GM19455 (cell line): Measurements from ENCODE around the gene PRTN3.

ENCODE experiments used
- ATAC-seq: cut with Tn5 transposase; IDR thresholded peaks from one replicate; pipeline ENCODE4 v1.9.1; 2021; ENCODE audit not compliant: unreplicated experiment

PRTN3 gene

GRCh38 chr19:802498-803098 lies 38.2 kb upstream of the PRTN3 start:
- ATAC-seq: no peak

DNA sequence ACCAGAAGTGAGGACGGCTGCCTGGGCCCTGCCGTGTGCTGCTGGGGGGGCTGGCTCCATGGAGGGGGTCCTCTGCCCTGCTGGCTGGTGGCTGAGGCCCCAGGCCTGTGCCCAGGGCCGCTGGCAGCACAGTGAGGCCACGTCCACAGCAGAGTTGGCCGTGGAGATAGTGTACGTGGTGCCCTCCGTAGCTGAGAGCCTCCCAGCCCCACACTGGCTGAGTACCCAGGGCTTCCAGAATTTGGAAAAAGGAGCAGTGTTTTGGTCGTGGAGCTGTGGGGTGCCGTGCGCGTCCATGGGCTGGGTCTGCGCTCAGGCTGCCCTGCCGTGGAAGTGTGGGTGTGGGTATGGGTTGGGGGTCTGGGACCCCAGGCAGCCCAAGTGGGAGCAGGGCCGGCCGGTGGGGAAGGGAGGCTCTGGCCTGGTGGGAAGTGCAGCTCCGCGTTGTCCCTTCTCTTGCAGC lies 37.7 kb upstream of the PRTN3 start:
- no peak for ATAC-seq

GRCh38 chr19:803686-804418 lies 36.9 kb upstream of the PRTN3 start:
- no peak for ATAC-seq

DNA sequence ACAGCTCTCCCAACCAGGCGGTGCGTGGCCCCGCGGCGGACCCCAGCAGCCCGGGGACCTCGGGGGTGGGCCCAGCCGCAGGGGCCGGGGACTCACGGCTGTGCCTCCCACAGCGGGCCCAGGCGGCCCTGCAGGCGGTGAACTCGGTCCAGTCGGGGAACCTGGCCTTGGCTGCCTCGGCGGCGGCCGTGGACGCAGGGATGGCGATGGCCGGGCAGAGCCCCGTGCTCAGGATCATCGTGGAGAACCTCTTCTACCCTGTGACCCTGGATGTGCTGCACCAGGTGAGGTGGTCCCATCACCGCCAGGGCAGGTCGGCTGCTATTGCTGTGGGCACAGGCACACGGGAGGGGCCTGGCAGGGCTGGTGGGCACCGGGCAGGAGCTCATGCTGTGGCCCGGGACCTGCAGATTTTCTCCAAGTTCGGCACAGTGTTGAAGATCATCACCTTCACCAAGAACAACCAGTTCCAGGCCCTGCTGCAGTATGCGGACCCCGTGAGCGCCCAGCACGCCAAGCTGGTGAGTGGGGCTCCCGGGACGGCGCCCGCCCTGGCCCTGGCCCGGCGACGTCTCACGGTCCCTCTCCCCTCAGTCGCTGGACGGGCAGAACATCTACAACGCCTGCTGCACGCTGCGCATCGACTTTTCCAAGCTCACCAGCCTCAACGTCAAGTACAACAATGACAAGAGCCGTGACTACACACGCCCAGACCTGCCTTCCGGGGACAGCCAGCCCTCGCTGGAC lies 36.2 kb upstream of the PRTN3 start:
- no peak for ATAC-seq

- ATAC-seq: no peak
Measured at GRCh38 chr19:805166-805551, 35.6 kb upstream of the PRTN3 start.

DNA sequence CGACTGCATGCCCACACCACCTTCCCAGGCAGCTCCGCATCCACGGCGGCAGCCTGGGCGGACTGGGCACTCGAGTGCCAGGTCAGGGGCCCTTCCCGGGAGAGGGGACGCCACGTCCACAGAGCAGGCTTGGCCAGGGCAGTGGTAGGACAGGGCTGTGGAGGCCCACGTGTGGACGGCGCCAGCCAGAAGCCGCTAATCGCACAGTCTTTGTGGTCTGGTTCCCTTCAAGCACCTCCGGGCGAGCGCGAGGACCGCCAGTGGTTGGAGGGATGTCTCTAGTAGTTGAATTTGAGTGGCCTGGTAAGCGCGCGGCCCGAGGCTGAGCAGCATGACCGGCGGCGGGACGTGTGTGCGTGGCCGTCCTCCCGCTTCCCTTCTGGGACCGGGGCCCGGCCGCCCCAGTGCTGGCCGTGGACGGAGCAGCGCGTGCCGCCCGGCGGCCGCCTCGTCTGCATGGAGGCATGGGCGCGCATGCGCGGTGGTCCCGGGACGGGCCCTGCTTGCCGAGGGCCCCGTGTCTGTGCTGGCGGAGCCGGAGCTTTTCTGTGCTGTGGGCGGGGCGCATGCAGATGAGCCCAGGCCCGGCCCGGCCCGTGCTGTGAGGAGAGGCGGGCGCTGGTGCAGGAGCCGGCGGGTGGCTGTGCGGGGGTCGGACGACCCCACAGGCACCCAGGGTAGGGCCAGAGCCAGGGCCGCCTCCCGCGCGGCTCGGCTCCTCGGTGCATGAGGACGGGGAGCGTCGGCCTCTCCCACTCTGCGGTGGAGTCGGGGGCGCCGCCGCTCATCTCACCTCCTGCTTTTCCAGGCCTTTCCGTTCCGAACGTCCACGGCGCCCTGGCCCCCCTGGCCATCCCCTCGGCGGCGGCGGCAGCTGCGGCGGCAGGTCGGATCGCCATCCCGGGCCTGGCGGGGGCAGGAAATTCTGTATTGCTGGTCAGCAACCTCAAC lies 34.9 kb upstream of the PRTN3 start:
- no peak for ATAC-seq

- ATAC-seq: no peak
Measured at GRCh38 chr19:806815-807421, 33.9 kb upstream of the PRTN3 start.

- no peak for ATAC-seq
Measured at GRCh38 chr19:807627-808422, 33.0 kb upstream of the PRTN3 start.

DNA sequence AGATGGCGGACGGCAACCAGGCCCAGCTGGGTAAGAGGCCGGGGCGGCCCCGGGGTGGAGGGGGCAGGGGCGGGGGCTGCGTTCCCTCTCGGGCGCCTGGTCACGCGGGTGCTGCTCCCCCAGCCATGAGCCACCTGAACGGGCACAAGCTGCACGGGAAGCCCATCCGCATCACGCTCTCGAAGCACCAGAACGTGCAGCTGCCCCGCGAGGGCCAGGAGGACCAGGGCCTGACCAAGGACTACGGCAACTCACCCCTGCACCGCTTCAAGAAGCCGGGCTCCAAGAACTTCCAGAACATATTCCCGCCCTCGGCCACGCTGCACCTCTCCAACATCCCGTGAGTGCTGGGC lies 32.4 kb upstream of the PRTN3 start:
- ATAC-seq: no peak

DNA sequence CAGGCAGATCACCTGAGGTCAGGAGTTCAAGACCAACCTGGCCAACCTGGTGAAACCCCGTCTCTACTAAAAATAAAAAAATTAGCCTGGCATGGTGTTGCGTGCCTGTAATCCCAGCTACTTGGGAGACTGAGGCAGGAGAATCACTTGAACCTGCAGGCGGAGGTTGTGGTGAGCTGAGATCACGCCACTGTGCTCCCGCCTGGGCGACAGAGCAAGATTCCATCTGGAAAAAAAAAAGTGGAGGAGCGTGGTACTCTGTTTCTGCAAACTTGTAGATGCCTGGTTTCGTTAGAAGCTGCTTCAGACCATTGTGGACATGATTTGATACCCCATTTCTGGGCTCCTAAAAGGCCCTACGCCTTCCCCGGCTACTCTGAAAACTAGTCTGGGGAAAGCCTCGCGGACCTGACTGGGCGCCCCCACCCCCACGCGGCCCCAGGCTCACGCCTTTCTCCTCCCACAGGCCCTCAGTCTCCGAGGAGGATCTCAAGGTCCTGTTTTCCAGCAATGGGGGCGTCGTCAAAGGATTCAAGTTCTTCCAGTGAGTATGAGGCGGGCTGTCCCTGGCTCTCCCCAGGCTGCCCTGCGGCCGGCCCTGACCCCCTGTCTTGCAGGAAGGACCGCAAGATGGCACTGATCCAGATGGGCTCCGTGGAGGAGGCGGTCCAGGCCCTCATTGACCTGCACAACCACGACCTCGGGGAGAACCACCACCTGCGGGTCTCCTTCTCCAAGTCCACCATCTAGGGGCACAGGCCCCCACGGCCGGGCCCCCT lies 30.5 kb upstream of the PRTN3 start:
- no peak for ATAC-seq

- ATAC-seq: no peak
Measured at GRCh38 chr19:810883-811489, 29.8 kb upstream of the PRTN3 start.

GRCh38 chr19:811506-812048 lies 29.2 kb upstream of the PRTN3 start:
- ATAC-seq: no peak

- ATAC-seq: no peak
Measured at GRCh38 chr19:812049-812746, 28.6 kb upstream of the PRTN3 start.

GRCh38 chr19:812747-813218 lies 28.0 kb upstream of the PRTN3 start:
- no peak for ATAC-seq

- no peak for ATAC-seq
Measured at GRCh38 chr19:813219-814151, 27.3 kb upstream of the PRTN3 start.
